Neural progenitor cell (in vitro differentiated cells): ENCODE measurements around the gene LRRD1.
"Not testable (repeated sequence)": the region's sequence is repeated elsewhere in the genome, so short reads cannot be mapped to it uniquely, and the experiment has no call there.

Experiments used
- EZH2phosphoT487 ChIP-seq: fragments of 200-600 bp; sonication (generic); IDR thresholded peaks from 2 replicates; pipeline ENCODE4 v1.6.1; 2017; ENCODE audit warnings: antibody characterized with exemption
- TF ChIP-seq, protein P1 (sequence below): fragments of 200-600 bp; sonication (generic); IDR thresholded peaks from 2 replicates; pipeline ENCODE4 v1.5.1; 2017; ENCODE audit warnings: antibody characterized with exemption, mild to moderate bottlenecking

DNA sequence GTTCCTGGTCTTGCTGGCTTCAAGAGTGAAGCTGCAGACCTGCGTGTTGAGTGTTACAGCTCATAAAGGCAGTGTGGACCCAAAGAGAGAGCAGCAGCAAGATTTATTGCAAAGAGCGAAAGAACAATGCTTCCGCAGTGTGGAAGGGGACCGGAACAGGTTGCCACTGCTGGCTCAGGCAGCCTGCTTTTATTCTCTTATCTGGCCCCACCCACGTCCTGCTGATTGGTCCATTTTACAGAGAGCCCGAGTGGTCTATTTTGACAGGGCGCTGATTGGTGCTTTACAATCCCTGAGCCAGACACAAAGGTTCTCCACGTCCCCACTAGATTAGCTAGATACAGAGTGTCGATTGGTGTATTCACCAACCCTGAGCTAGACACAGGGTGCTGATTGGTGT, 36.2 kb downstream of the LRRD1 start:
- TF ChIP-seq, protein P1, sequence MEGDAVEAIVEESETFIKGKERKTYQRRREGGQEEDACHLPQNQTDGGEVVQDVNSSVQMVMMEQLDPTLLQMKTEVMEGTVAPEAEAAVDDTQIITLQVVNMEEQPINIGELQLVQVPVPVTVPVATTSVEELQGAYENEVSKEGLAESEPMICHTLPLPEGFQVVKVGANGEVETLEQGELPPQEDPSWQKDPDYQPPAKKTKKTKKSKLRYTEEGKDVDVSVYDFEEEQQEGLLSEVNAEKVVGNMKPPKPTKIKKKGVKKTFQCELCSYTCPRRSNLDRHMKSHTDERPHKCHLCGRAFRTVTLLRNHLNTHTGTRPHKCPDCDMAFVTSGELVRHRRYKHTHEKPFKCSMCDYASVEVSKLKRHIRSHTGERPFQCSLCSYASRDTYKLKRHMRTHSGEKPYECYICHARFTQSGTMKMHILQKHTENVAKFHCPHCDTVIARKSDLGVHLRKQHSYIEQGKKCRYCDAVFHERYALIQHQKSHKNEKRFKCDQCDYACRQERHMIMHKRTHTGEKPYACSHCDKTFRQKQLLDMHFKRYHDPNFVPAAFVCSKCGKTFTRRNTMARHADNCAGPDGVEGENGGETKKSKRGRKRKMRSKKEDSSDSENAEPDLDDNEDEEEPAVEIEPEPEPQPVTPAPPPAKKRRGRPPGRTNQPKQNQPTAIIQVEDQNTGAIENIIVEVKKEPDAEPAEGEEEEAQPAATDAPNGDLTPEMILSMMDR = not testable (repeated sequence)
- not testable (repeated sequence) for TF ChIP-seq EZH2phosphoT487
